Stimulated activated CD4-positive, alpha-beta T cell treated with anti-CD3 and anti-CD28 coated beads, Interleukin-1b, Interleukin-23, amount 100 ng/mL, for 24 hours (primary cell): ENCODE results near the gene FPGS.
"Not testable (repeated sequence)": the region's sequence is repeated elsewhere in the genome, so short reads cannot be mapped to it uniquely, and the experiment has no call there.

Experiments
- DNase-seq, 4 experiments: peaks; one replicate each; pipeline ENCODE4 v3.0.0-alpha.2; 2020; ENCODE audit warnings: low read depth in 4 of 4, low spot score in 1 of 4

The FPGS gene, protein sequence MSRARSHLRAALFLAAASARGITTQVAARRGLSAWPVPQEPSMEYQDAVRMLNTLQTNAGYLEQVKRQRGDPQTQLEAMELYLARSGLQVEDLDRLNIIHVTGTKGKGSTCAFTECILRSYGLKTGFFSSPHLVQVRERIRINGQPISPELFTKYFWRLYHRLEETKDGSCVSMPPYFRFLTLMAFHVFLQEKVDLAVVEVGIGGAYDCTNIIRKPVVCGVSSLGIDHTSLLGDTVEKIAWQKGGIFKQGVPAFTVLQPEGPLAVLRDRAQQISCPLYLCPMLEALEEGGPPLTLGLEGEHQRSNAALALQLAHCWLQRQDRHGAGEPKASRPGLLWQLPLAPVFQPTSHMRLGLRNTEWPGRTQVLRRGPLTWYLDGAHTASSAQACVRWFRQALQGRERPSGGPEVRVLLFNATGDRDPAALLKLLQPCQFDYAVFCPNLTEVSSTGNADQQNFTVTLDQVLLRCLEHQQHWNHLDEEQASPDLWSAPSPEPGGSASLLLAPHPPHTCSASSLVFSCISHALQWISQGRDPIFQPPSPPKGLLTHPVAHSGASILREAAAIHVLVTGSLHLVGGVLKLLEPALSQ

DNA sequence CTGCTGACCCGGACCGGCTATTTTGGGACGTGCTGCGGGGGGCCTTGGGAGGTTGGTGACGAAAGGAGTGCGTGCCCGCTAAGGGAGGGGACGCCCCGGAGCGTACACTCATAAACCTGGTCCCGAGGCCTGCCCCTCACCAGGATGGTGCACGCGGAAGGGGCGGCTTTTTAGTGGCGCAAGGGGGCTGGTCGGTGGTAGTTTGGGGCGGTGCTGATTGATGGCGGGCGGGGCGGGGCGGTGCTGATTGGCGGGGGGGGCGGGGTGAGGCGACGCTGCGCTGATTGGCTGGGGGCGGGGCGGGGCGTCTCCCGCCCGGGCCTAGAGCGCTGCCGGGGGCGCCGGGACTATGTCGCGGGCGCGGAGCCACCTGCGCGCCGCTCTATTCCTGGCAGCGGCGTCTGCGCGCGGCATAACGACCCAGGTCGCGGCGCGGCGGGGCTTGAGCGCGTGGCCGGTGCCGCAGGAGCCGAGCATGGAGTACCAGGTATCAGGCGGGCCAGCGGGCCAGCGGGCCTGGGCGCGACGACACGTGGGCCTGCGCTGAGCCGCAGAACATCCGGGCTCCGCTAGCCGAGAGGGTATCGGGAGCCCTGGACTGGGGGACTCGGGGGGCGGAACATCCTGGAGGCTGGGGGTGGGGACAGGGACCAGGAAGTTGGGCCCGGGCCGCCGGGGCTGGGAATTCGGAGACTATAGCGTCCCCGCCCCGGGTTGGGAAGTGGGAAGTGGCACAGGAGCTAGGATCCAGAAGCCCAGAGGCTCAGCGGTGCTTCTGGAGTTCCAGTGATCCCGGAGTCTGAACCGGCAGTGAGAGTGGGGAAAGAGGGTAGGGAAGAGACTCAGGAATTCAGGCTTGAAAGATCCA lies at the start of gene FPGS:
FPGS (plus strand) TSS at position 307 of the 868 bp plus-strand sequence; CDS start at position 350, 43 bp downstream.
- DNase-seq = peak; percentile 62 to 84 (median 80)

DNA sequence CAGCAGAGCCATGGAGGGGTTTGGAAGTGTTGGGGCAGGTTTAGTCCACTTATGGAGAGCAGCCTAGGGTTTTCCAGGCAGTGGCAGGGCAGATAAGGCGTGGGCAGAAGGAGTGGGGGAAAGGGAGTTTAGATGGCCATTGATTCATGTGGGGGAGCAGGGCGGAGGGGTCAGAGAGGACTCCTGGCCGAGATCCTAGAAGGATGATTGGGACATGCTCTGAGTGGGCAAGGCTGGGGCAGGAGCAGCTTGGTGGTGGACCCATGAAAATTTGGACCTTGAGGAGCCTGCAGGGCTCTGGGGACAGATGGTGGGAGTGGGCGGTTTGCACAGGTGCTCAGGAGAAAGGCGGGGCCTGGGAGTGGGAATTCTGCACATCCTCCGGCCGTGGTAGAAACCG lies 49.5 kb upstream of the FPGS start:
- no peak for DNase-seq

DNA sequence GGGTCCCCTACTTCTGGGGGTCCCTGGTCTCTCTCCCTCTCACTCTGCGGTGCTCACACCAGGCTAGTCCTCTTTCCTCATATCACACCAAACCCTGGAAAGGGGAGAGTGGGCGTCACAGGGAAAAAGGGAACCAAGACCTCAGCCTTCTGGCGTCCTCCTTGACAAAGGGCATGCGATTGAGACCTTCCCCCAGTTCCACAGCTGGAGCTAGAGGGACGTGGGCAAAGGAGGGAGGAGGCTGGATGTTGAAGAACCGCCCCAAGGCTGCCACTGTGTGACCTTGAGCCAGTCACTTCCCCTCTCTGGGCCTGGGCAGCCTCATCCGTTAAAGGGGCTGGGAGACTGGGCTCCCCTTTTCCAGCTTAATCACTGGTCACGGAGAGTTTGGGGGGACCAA lies 49.1 kb upstream of the FPGS start:
- no peak for DNase-seq

DNA sequence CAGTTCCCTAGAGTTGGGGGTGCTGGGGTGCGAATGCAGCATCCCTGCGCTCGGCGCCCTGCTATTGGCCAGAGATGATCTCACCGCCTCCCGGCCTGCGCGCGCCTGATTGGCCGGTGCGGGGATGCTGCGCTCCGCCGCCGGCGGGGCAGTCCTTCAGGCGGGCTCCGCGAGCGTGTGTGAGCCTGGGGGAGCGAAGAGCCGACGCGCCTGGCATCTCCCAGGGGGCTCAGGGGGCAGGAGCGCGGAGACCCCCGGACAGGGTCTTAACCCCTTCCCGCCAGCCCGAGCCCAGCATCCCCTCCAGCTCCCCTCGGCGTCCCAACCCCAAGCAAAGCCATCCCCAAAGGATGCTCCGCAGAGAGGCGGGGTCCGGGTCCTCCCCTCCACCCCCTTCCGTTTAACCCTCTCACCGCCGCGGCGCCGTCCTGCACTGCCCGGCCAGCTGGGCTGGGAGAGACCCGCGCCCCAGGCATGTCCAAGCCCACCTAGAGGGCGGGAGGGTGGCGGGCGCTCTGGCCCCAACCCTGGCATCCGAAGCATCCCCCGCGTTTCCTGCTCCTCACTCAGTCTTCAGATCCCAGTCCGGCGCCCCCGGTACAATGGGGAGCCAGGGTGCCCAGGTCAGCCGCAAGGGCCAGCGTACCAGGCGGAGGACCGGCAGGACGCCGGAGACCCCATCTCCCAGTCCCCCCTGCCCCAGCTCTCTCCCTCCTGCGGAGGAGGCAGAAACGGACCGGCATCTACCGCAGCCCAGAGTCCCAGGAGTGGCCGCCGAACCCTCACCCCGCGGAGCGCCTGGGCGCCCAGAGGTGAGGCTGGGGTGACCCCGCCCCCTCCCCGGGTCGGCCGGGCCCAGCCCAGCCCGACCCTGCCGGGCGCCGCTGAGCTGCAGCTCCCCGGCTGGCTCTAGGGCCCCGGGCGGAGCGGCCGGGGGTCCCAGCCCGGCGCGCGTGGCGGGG lies 48.3 kb upstream of the FPGS start:
- DNase-seq = no peak

DNA sequence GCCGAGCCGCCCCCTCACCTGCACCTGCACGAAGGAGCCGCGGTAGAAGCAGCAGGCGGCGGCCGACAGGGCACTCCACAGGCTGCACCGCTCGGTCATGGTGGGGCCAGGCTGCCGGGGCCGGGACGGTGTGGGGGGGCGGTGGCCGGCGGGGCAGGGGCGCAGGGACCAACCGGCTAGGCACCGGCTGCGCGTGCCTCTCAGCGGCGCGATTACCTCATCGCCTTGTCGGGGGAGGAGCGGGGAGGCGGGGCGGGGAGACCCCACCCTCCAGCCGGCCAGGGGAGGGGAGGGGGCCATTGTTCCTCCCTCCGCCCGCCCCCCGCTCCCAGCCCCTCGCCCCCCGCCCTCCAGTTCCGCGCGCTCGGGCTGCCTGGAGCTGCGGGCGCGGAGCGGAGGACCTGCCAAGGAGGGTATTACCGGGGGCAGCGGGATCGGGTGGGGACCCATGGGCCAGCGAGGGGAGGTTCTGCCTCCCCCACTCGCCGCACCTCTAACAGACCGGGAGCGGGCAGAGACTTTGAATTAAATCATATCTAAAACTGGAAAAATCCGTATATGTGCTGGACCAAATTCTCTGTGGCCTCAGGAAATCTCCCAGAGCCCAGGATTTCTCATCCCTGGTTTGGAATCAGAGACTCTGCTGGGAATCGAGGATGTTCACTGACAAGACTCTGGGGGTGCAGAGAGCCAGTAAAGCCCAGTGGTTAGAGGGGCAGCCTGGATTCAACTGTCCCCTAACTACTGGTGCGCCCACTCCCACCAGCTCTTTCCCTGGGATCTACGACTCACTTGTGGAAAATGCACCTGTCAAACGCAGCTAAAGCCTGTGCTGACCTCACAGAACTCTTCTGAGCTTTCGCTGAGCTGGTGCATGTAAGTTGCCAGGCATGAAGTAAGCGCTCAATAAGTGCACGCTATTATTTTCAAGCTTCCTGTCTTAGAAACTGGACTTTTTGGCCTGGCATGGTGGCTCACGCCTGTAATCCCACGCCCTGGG lies 47.3 kb upstream of the FPGS start:
- DNase-seq = no peak

DNA sequence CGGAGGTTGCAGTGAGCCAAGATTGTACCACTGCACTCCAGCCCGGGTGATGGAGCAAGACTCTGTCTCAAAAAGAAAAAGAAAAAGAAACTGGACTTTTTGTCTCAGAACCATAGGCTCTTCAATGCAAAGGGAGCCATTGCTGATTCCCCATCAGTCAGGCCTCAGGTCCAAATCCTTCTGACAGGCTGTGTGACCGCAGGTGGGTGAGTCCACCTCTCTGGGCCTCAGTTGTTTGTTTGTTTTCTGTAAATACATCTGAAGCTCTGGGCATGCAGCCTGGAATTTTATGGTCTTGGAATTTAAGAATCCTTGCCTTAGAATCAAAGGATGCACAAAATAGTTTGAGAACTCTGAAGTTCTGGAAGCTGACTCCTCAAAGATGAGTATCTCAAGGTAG lies 46.4 kb upstream of the FPGS start:
- DNase-seq = no peak

DNA sequence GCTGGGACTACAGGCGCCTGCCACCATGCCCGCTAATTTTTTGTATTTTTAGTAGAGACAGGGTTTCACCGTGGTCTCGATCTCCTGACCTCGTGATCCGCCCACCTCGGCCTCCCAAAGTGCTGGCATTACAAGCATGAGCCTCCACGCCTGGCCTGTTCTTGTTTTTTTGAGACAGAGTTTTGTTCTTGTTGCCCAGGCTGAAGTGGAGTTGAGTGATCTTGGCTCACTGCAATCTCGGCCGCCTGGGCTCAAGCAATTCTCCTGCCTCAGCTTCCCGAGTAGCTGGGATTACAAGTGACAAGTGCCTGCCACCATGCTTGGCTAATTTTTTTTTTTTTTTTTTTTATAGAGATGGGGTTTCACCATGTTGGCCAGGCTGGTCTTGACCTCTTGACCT lies 45.9 kb upstream of the FPGS start:
- not testable (repeated sequence) for DNase-seq

DNA sequence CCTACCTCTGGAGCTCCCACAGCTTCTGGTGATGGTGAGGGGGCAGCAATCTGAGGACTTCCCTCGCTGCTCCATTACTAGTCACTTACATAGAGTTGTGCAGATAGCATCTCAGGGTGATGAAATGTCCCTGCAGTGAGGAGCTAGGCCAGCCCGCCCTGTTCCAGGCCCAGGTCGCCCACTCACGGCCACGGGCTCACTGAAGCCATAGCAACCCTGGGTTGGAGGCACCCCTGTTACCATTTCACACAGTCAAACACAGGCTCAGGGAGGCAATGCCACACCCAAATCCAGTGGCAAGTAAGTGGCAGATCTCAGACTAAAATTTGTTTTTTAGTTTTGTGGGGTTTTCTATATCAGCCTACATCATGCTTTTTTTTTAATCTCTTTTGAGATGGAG lies 43.8 kb upstream of the FPGS start:
- no peak for DNase-seq

DNA sequence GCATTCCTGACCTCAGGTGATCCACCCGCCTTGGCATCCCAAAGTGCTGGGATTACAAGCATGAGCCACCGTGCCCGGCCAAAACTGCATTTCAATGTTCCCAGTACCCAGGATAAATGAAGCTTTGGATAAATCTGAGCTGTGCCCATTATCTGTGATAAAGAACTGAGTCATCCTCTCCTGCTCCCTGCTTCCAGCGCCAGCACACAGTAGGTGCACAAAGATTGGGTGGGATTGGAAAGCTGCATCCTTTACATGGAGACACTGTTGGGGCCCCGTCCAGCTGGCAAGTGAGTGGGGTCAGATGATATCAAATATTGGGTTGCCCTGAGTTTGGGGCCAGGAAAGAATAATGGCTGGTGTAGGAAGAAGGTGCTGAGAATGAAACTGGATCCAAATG lies 41.6 kb upstream of the FPGS start:
- DNase-seq = no peak

DNA sequence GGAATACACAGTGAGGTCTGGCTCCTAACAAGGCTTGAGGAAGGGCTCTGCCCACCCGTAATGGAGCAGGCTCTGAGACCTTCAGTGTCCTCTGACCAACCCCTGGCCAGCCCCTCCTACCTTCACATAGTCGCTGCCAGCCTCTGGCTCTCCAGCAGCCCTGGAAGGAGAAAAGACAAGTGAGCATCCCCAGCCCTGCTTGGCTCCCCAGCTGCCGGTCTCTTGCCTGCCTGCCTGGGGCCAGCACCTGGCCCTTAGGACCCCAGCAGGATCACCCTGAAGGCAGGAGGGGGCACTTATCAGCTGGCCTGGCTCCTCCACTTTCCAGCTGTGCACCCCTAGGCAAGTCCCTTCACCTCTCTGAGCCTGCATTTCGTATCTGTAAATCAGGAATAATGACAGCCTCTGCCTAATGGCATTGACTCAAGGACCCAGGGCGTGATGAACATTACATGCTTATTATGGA lies 41.2 kb upstream of the FPGS start:
- no peak for DNase-seq

DNA sequence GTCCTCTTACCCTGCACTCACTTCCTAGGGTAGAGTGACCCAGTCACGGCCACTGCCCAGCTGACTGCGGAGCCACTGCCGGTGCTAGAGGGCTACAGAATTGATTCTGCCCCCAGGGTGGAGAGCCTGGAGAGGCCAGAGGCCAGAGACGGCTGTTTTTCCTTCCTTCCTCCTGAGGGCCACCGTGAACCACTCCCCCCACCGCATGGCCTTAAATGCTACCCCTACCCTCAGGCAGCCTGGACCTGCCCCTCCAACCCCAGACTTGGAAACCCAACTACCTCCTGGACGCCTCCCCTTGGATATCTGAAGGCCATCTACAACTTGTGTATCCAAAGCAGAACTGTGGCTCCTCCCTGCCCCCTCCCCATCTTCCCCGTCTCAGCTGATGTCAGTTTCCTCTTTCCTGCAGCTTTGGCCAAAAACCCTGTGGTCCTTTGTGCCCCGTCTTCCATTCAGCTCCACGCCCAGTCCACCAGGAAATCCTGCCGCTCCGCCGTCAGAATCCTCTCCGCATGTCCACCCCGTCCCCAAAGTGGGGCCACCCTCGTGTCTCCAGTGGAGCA lies 40.5 kb upstream of the FPGS start:
- no peak for DNase-seq

DNA sequence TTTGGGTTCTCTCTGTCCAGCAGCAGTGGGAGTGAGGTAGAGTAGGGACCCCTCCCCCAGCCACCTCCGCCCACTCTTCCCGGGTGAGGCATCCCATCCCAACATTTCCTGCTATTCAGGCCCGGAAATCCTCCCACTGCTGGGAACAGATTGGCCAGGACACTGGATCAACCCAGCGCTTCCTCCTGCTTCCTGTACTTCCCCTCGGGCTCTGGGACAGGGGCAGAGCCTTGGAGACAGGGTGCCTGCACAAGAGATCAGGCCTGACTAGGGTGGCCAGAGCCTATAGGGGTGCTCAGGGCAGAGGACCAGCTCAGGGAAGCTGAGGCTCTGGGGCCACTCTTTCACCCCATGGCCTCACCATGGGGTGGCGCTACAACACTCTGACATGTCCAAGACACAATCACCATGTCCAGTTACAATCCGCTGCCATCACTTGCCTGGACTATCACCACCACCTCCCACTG lies 38.7 kb upstream of the FPGS start:
- no peak for DNase-seq

DNA sequence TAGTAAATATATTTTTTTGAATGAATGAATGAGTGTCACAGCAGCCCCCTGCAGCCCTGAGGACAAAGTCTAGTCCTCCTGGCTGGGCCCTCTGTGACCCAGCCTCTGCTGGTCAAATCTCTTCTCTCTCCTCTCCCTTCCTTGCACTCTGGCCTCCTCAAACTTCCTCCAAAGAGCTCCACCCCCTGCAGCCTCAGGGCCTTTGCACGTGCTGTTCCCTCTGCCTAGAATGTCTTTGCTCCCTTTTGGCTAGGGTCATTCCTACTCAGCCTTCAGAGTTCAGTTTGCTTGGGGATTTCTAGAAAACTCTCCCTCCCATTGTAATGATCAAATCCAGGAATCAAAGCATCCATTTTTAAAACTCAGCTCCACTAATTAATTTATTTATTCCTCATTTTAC lies 37.3 kb upstream of the FPGS start:
- DNase-seq = no peak

DNA sequence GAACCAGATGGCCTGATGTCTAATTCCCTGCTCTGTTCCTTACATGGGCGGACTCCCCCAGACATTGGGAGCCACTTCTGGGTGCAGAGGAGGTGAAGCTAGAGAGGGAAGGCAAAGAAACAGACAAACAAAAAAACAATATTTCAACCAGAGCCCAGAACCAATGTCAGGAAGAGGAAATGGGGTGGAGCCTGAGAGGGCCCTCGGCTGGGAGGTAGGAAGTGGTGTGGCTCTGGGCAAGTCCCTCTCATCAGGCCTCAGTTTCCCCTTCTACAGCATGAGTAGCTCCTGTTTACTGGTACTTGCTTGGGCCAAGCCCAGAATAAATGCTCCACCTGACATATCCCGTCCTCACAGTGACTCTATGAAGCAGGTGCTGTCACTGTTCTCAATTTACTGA lies 35.3 kb upstream of the FPGS start:
- no peak for DNase-seq

DNA sequence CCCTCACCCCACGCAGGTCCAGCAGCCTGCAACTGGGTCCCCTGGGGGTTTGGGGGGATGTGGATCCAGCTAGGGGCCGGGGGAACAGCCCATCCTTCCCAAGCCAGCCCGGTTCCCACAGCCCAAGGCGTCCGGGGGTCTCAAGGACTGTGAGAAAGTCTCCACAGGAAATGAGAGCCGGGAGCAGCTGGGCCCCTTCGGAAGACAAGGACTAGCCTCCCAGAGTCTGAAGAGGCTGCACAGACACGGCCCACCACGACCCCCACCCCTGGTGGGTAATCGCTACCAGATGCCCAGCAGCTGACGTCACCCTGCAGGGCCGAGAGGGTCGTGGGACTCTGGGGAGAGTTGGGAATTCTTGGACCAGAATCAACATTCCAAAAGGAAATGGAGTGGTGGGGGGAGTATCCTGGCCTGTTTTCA lies 34.8 kb upstream of the FPGS start:
- DNase-seq = no peak

DNA sequence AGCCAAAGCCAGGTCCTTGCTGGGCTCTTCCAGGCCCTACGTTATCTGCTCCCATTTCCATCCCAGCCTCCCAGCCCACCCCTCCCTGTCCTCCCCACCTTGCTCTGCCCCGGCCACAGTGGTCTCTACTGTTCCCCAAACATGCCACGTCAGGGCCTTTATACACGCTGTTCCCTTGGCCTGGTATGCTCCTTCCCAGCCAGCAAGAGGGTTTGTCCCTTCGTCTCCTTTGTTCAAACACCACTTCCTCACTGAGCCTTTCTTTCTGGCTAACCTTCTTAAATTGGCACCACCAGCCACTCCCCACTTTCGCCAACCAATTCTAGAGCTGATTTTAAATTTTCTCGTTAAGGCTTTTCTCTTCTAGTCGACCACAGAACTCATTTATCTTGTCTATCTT lies 34.0 kb upstream of the FPGS start:
- DNase-seq = no peak

DNA sequence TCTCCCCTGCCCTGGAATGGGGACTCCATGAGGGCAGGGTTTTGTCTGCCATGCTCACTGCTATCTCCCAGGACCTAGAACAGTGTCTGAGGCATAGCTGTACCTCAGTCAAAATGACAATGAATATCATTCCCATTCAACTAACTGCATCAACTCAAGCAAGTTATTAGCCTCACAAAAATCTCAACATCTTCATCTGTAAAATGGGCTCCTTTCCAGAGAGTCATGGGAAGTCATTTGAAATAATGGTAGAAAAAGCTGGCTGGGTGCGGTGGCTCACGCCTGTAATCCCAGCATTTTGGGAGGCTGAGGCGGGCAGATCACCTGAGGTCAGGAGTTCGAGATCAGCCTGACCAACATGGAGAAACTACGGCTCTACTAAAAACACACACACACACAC lies 33.6 kb upstream of the FPGS start:
- DNase-seq = no peak

DNA sequence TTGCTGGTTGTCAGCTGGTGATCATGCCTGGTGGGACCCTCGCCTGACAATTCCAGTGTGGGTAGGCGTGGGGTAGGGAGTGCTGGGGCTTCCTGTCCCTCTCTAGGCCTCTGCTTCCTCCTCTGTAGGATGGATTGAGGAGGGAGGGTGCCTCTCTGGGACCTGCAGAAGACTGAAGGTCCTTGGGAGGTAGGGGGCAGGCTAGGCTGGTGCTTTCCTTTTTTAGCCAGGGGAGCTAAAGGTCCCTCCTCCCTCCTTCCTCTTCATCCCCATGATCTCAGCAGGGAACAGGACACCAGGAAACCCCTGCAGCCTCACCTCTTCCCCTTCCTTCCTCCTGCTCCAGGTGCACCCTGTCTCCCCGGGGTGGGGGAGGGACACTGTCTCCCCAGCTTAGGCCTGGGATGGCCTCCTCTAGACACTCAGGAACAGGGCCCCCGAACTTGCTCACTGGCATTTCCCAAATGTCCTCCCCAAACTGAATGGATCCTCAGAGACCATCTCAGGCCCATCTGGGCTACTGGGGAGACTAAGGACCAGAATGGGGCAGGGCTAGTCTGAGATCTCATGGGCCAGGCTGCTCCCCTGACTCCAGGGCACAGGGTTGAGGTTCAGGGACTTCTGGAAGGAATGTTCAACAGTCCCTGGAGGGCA lies 32.6 kb upstream of the FPGS start:
- no peak for DNase-seq

DNA sequence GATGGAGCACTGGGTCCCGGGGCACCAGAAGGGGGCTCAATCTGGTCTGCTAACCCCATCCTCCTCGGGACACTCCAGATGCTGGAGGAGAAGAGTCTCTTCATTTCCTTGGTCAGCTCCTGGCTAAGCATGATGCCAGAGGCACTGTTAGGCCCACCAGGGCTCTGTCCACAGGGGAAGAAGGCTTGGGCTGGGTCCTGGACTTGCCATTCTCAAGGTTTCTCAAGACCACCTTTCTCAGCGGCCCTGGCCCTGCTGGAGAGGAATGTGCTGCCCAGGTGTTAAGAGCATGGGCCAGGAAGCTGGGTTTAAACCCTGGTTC lies 32.1 kb upstream of the FPGS start:
- no peak for DNase-seq
